Stimulated activated CD8-positive, alpha-beta memory T cell treated with anti-CD3 and anti-CD28 coated beads, Interleukin-7, amount 100 ng/mL, for 4 hours (primary cell): ENCODE results near the gene SLC25A39.

Source experiments
- DNase-seq, 2 donors: peaks; one replicate each; pipeline ENCODE4 v3.0.0-alpha.2; 2020; ENCODE audit warnings: low read depth in 2 of 2

The SLC25A39 gene

GRCh38 chr17:44314524-44314868 lies 10.1 kb downstream of the SLC25A39 start:
- no peak for DNase-seq

DNA sequence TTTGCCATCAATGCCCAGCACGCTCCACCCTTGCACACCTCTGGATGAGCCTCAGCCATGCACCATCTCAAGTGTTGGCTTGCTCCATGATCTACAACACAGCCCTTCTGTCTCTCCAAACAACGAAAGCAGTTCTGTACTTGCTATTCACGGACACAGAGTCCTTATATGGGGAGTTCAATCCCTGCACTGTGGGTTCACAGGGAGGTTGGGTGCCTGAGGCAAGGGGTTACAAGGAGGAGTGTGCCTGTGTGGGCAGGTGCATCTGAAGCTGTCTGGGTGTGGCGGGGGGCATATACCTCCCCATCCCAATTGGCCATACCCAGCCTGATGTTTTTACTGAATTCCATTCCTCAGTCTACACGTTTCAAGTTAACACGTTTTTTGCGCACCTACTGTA lies 10.6 kb downstream of the SLC25A39 start:
- DNase-seq: no peak

- no peak for DNase-seq
Measured at GRCh38 chr17:44312396-44313104, 12.1 kb downstream of the SLC25A39 start.

GRCh38 chr17:44311562-44312181 lies 13.0 kb downstream of the SLC25A39 start:
- DNase-seq: no peak

DNA sequence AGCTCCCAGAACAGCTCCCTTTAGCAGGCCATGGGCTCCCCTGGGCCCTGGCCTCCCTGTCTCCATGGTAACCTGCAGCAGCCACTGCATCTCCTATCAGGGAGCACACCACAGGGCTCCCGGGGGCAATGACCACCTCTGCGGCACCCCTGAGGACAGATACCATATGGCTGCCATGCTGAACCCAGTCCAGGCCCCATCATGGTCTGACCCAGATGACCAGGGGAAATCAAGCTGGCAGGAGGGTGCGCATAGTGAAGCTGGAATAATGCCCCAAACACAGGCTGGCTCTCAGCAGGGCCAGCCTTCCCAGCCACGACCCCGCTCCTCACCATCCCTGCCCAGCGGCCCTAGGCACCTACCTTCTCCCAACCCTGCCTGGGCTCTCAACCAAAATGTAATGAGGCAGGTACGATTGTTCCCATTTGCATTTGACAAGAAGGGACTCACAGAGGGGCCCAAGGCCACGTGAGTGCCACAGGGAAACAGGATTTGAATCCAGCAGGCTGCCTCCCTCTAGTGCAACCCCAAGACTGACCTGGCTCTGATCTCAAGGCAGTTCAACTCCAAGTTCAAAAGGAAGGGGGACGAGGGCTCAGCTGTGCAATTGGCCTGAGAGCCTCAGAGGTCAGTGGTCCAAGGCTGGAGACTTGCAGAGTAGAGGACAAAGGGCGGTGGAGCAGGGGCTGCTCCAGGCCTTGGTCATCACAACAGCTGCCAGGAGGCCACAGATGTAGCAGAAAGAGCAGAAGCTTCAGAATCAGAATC lies 13.8 kb downstream of the SLC25A39 start:
- DNase-seq: no peak

GRCh38 chr17:44310188-44310587 lies 14.4 kb downstream of the SLC25A39 start:
- no peak for DNase-seq

- DNase-seq: no peak
Measured at GRCh38 chr17:44309472-44309871, 15.2 kb downstream of the SLC25A39 start.

GRCh38 chr17:44308865-44309264 lies 15.8 kb downstream of the SLC25A39 start:
- no peak for DNase-seq

GRCh38 chr17:44308320-44308818 lies 16.3 kb downstream of the SLC25A39 start, which contains the start of gene RUNDC3A:
TSS of gene RUNDC3A (plus strand) at chr17:44308601. CDS start at chr17:44308833, 232 bp downstream.
- peak; percentile 65 to 77 for DNase-seq

DNA sequence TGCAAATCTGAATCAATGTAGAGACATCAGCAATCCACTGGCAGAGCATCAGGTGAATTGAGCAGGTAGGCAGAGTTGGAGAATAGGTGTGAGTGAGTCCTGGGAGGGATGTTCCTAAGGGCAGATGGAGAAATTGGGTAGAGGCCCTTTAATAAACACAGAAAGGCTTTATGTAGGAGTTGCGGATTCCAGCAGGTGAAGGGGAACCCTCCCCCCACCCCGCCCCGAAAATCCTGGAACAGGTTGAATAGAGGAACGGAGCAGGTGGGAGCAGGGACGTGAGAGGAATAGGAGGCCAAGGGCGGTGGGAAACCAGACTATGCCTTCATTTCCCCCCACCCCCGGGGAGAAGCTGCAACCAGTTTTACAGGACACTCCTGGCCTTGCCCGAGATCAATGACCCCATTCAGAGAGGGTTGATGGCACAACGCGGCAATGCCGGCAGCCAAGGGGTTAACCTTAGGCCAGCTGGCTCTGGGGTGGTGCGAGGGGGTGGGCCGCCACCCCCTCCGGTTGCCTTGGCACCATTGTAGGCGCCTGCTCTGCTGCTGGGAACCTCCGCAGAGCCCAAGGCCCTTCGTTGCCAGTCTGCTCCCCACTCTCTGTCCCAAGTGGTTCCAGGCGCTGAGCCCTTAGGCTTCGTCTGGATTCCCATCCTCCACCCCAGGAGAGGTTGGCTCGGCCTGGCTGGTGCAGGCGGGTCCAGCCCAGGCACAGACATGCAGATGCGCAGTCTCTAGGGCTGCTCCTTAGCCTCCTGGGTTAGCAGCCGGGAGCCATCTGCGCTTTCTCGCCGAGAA lies 17.0 kb downstream of the SLC25A39 start:
- DNase-seq: no peak

GRCh38 chr17:44304651-44305050 lies 20.0 kb downstream of the SLC25A39 start:
- no peak for DNase-seq

DNA sequence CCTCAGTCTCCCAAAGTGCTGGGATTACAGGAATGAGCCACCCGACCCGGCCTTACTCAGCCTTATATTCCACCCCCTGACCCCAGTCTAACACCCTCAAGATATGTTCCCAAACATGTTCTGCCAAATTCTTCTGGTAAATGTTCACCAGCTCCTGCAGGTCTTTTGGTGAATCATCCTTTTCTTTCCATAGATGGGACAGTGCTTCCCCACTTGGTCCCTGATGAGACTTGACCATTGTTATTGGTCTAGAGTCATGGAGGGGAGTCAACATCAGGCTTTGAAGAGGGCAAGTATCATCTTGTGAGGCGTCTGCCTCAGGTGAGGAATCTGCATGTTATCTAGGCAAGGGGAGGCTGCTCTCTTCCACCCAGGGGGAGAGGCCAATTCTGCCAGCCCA lies 26.6 kb downstream of the SLC25A39 start:
- DNase-seq: no peak

DNA sequence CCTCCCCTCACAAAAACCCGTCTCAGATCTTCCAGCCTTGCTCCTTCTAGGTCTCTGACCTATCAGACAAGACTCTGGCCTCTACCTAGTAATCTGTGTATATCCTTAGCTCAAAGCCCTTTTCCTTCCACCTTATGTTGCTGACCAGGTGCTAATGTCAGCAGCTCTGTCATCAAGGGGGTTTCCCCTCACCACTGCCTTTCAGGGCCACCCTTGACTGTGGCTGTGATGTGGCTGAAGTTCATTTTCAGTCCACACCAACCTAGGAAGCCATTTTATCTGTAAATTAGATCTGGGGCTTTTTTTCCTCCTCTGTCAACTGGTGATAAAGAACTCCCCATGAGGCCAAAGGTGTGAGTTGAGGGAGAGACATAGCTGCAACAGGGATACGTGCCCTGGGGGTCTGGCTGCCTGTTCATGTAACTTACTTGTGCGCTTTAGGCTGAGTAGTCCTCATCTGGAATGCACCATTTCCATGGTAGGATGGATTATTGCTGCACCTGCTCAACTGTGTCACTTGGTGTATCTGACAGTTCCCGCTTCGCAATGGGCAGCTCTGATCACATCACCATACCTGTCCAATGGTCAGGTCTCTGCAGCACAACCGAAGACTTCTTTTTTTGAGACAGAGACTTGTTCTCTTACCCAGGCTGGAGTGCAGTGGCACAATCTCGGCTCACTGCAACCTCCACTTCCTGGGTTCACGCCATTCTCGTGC lies 31.0 kb downstream of the SLC25A39 start:
- no peak for DNase-seq

- DNase-seq: no peak
Measured at GRCh38 chr17:44287651-44288050, 37.0 kb downstream of the SLC25A39 start.

GRCh38 chr17:44284024-44284400 lies 40.6 kb downstream of the SLC25A39 start:
- no peak for DNase-seq

DNA sequence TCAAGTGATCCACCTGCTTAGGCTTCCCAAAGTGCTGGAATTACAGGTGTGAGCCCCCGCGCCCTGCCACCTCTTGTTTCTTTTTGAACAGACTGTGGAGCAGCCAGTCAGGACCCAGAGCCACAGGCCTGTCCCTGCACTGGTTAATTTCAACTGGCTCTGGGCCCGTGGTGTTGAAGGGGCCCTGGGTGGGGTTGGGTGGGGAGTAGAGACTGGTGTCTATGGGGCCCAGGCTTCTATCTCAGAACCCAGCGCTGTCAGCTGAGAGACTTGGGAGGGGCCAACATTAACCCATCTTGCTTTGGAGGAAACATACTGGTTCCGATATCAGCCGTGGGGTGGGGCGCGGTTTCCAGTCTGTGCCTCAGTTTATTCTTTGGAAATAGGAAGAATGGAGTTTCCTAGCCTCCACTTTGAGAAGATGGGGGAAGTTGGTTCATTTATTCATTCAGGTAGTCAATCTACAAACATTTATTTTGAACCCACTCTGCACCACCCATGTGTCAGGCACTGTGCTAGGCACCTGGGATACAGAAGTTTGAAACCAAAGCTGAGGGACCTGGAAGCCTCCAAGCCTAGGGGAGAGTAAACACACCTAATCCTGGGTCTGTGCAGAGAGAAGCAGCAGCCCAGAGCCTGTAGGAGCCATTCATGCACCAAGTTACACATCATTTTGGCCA lies 41.1 kb downstream of the SLC25A39 start:
- DNase-seq: no peak

GRCh38 chr17:44282264-44282663 lies 42.4 kb downstream of the SLC25A39 start:
- DNase-seq: no peak

DNA sequence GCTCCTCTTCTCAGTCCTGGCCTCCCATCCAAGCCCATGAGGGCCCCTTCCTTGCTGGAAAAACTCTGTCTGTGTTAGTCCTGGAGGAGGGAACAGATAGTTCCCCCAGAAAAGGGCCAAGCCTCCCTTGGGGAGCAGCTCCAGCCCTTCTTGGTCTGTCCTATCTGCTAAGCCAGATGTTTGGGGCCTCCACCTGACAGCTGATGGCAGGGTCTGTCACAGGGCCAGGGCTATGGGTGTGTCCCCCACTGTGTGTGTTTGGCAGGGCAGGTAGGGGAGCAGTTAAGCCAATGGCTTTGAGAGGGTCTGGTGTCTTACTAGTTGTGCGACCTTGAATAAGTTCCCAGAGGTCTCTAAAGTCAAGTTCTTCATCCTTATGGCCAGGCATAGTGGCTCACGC lies 43.1 kb downstream of the SLC25A39 start:
- DNase-seq: no peak

DNA sequence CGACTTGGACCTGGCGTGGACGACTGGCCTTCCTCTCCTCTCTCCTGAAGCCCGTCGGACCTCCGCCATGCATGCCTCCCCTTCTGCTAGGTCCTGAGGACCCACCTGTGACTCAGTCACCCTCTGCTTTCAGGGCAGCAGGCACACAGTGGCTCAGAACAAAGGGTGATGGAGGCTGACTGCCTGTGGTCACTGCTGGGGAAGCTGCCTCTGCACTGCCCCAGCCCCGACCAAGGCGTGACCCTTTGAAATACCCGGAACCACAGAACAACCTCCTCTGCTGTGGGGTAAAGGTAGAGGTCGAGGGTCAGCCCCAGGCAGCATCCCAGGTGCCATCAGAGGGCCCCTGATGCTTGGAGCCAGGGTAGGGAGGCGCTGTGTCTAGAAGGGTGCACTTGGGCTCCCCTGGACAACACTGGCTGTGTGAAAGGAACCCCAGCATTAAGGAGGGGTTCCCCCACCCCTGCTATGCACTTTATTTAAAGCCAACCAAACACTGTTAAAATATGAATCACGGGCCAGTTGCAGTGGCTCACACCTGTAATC lies 44.2 kb downstream of the SLC25A39 start:
- no peak for DNase-seq

DNA sequence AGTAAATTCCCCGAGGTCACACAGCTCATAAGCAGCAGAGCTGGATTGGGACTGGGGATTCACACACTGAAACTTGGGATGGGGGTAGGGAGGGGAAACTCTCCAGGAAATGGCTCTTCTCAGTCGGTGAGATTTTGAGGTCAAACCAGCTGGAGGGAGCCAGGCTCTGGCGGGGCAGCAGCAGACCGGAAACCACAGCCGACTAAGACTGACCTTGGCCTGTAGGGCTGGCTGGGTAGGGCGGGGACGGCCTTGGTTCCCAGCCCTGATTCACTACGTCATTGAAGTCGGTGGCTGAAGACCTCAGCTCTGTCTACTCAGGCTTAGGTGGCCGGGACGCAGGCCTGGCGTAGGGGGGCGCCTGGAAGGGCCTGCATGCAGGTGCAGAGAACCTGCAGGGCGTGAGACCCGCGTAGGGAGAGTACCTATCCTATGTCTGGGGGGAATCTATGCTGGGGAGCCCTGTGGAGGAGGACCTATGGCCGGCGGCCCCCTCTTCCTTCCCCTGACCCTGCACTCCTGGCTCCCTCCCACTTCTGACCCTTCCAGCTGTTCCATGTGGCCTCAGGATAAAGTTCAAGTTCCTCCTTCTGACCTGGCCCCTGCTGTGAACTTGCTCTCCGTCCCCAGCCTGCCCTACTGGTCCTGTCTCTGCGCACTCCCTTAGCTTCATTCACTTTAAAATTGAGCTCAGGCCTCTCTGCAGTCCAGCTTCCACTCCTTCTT lies 44.8 kb downstream of the SLC25A39 start:
- peak; percentile 0 to 27 for DNase-seq
